Activated CD4-positive, CD25-positive, alpha-beta regulatory T cell treated with anti-CD3 and anti-CD28 coated beads, Interleukin-2, amount 50 U/mL, for 72 hours (primary cell): ENCODE data around the gene CCDC185.
"Not testable (repeated sequence)": the region's sequence is repeated elsewhere in the genome, so short reads cannot be mapped to it uniquely, and the experiment has no call there.

ENCODE experiments used
- DNase-seq: peaks from one replicate; pipeline ENCODE4 v3.0.0; 2021

CCDC185 gene

GRCh38 chr1:223394706-223395105, 1.5 kb downstream of the CCDC185 start:
- DNase-seq, result no peak

- DNase-seq, result not testable (repeated sequence)
Observed at GRCh38 chr1:223399393-223399792, 6.2 kb downstream of the CCDC185 start.

- DNase-seq, result no peak
Observed at GRCh38 chr1:223401873-223402789, 8.9 kb downstream of the CCDC185 start.

- no peak for DNase-seq
Observed at GRCh38 chr1:223402790-223403142, 9.6 kb downstream of the CCDC185 start.

GRCh38 chr1:223403184-223403815, 10.1 kb downstream of the CCDC185 start:
- DNase-seq, result no peak

GRCh38 chr1:223405507-223405906, 12.3 kb downstream of the CCDC185 start:
- DNase-seq, result no peak

- DNase-seq, result no peak
Observed at GRCh38 chr1:223410036-223410435, 16.8 kb downstream of the CCDC185 start.

GRCh38 chr1:223411309-223411708, 18.1 kb downstream of the CCDC185 start:
- no peak for DNase-seq

GRCh38 chr1:223411710-223412109, 18.5 kb downstream of the CCDC185 start:
- no peak for DNase-seq

GRCh38 chr1:223413216-223413615, 20.0 kb downstream of the CCDC185 start:
- no peak for DNase-seq

- DNase-seq, result no peak
Observed at GRCh38 chr1:223417444-223417843, 24.2 kb downstream of the CCDC185 start.

GRCh38 chr1:223417903-223418663, 24.9 kb downstream of the CCDC185 start:
- no peak for DNase-seq

GRCh38 chr1:223419115-223419514, 25.9 kb downstream of the CCDC185 start:
- no peak for DNase-seq

- no peak for DNase-seq
Observed at GRCh38 chr1:223419561-223419960, 26.3 kb downstream of the CCDC185 start.

GRCh38 chr1:223421025-223421424, 27.8 kb downstream of the CCDC185 start:
- DNase-seq, result no peak

GRCh38 chr1:223421676-223422075, 28.5 kb downstream of the CCDC185 start:
- no peak for DNase-seq

- DNase-seq, result no peak
Observed at GRCh38 chr1:223422911-223423310, 29.7 kb downstream of the CCDC185 start.

GRCh38 chr1:223423641-223424233, 30.5 kb downstream of the CCDC185 start:
- no peak for DNase-seq

GRCh38 chr1:223425550-223425949, 32.3 kb downstream of the CCDC185 start:
- no peak for DNase-seq

- no peak for DNase-seq
Observed at GRCh38 chr1:223426936-223427335, 33.7 kb downstream of the CCDC185 start.

- DNase-seq, result no peak
Observed at GRCh38 chr1:223429313-223429731, 36.1 kb downstream of the CCDC185 start.

GRCh38 chr1:223429821-223430220, 36.6 kb downstream of the CCDC185 start:
- DNase-seq, result no peak

- DNase-seq, result no peak
Observed at GRCh38 chr1:223430236-223430635, 37.0 kb downstream of the CCDC185 start.
